ENCODE measurements around the gene CGRRF1.

DNA sequence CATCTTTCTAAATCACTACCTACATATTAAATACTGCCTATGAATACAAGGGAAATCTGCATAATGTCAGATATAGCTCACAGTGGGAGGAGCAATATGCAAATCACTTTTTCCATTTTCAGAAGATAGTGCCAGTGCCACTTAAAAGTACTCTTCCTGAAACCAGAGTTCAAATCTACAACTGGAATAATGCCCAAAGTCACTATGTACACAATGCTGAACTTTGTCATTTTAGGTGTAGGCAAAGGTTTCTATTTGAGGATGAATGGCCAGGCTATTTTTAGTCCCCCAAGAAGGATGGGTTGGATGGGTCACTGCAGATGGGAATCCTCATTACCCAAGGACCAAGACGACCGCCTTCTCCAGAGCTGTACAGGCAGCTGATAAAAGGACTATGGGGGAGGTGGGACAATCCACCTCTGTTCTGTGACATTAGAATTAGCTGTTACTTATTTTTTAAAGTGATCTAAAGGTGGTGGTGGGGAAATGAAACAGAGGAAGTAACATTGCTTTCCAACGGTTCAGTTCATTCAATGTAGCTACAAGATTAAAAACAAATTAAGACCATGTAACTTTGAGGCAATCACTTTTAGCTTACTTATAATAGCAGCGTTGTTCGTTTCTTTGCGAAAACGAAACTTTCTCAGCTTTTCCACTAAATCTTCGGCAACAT, 26.5 kb upstream of the CGRRF1 start:
- TF ChIP-seq, protein P1, sequence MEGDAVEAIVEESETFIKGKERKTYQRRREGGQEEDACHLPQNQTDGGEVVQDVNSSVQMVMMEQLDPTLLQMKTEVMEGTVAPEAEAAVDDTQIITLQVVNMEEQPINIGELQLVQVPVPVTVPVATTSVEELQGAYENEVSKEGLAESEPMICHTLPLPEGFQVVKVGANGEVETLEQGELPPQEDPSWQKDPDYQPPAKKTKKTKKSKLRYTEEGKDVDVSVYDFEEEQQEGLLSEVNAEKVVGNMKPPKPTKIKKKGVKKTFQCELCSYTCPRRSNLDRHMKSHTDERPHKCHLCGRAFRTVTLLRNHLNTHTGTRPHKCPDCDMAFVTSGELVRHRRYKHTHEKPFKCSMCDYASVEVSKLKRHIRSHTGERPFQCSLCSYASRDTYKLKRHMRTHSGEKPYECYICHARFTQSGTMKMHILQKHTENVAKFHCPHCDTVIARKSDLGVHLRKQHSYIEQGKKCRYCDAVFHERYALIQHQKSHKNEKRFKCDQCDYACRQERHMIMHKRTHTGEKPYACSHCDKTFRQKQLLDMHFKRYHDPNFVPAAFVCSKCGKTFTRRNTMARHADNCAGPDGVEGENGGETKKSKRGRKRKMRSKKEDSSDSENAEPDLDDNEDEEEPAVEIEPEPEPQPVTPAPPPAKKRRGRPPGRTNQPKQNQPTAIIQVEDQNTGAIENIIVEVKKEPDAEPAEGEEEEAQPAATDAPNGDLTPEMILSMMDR (IDR thresholded peaks at IDR 0.05) = no peak
- TF ChIP-seq POLR2AphosphoS5 (IDR thresholded peaks at IDR 0.05; ENCODE audit: low read depth, low read length) (no peak), RAD21 (IDR thresholded peaks at IDR 0.05; ENCODE audit: low read length) (no peak)
- TF ChIP-seq, protein P2, sequence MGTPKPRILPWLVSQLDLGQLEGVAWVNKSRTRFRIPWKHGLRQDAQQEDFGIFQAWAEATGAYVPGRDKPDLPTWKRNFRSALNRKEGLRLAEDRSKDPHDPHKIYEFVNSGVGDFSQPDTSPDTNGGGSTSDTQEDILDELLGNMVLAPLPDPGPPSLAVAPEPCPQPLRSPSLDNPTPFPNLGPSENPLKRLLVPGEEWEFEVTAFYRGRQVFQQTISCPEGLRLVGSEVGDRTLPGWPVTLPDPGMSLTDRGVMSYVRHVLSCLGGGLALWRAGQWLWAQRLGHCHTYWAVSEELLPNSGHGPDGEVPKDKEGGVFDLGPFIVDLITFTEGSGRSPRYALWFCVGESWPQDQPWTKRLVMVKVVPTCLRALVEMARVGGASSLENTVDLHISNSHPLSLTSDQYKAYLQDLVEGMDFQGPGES (IDR thresholded peaks at IDR 0.05; ENCODE audit: low read depth, low read length) = no peak
